ENCODE measurements around the gene ADAMTS17.

Gene ADAMTS17

GRCh38 chr15:100308608-100309007 lies 33.2 kb downstream of the ADAMTS17 start:
- DNase-seq: no peak

- DNase-seq: peak; percentile 1
These were observed 33.6 kb downstream of the ADAMTS17 start for GRCh38 chr15:100308213-100308600.

- DNase-seq: no peak
These were observed 34.2 kb downstream of the ADAMTS17 start for GRCh38 chr15:100307241-100308212.

GRCh38 chr15:100306098-100306497 lies 35.7 kb downstream of the ADAMTS17 start:
- DNase-seq: no peak

GRCh38 chr15:100301910-100302431 lies 39.8 kb downstream of the ADAMTS17 start:
- DNase-seq: peak; percentile 9

- no peak for DNase-seq
These were observed 43.5 kb downstream of the ADAMTS17 start for GRCh38 chr15:100298257-100298656.

- DNase-seq: no peak
These were observed 44.0 kb downstream of the ADAMTS17 start for GRCh38 chr15:100297812-100298211.

GRCh38 chr15:100295939-100296565 lies 45.7 kb downstream of the ADAMTS17 start:
- no peak for DNase-seq

- no peak for DNase-seq
These were observed 49.8 kb downstream of the ADAMTS17 start for GRCh38 chr15:100292010-100292409.

GRCh38 chr15:100291106-100291505 lies 50.7 kb downstream of the ADAMTS17 start:
- DNase-seq: no peak

- no peak for DNase-seq
These were observed 56.0 kb downstream of the ADAMTS17 start for GRCh38 chr15:100285641-100286295.

GRCh38 chr15:100284701-100285100 lies 57.1 kb downstream of the ADAMTS17 start:
- DNase-seq: no peak

GRCh38 chr15:100284191-100284590 lies 57.6 kb downstream of the ADAMTS17 start:
- no peak for DNase-seq

- no peak for DNase-seq
These were observed 60.5 kb downstream of the ADAMTS17 start for GRCh38 chr15:100281096-100281917.

GRCh38 chr15:100279849-100280248 lies 61.9 kb downstream of the ADAMTS17 start:
- no peak for DNase-seq

- no peak for DNase-seq
These were observed 62.3 kb downstream of the ADAMTS17 start for GRCh38 chr15:100279446-100279845.

- no peak for DNase-seq
These were observed 63.0 kb downstream of the ADAMTS17 start for GRCh38 chr15:100278596-100279380.

GRCh38 chr15:100277087-100277855 lies 64.5 kb downstream of the ADAMTS17 start:
- no peak for DNase-seq

GRCh38 chr15:100276506-100276905 lies 65.3 kb downstream of the ADAMTS17 start:
- no peak for DNase-seq

GRCh38 chr15:100275641-100276040 lies 66.1 kb downstream of the ADAMTS17 start:
- DNase-seq: no peak

GRCh38 chr15:100269831-100270230 lies 71.9 kb downstream of the ADAMTS17 start:
- no peak for DNase-seq
